Smooth muscle cell (in vitro differentiated cells): ENCODE results near the gene FPGT. TPM values are rescaled to one million over a fixed set of nuclear protein-coding genes. Genes with fewer than 3 reads are reported as not detected.

Experiments used
- DNase-seq: peaks from one replicate; lab custom pipeline; 2025; ENCODE audit not compliant: unreplicated experiment; lab: John Stamatoyannopoulos, UW
- H2AFZ ChIP-seq: fragments of 200-600 bp; sonication (generic); 2 replicates; pipeline ENCODE4 v1.6.0; 2016; ENCODE audit warnings: antibody characterized with exemption, low read depth, mild to moderate bottlenecking
- H3F3A ChIP-seq: fragments of 200-600 bp; sonication (generic); 2 replicates; pipeline ENCODE4 v1.6.0; 2017; ENCODE audit warnings: antibody characterized with exemption, low read depth
- H3K27ac ChIP-seq: fragments of 200-600 bp; sonication (generic); 2 replicates; pipeline ENCODE4 v1.5.1; 2016; ENCODE audit warnings: low read depth, mild to moderate bottlenecking
- H3K27me3 ChIP-seq: fragments of 200-600 bp; sonication (generic); 2 replicates; pipeline ENCODE4 v1.6.1; 2016; ENCODE audit warnings: low read depth, mild to moderate bottlenecking
- H3K36me3 ChIP-seq: fragments of 200-600 bp; sonication (generic); 2 replicates; pipeline ENCODE4 v1.5.1; 2016; ENCODE audit warnings: low read depth
- H3K4me1 ChIP-seq: fragments of 200-600 bp; sonication (generic); 2 replicates; pipeline ENCODE4 v1.5.1; 2016; ENCODE audit warnings: low read depth
- H3K4me2 ChIP-seq: fragments of 200-600 bp; sonication (generic); 2 replicates; pipeline ENCODE4 v1.6.0; 2016; ENCODE audit warnings: mild to moderate bottlenecking
- H3K4me3 ChIP-seq: fragments of 200-600 bp; sonication (generic); 2 replicates; pipeline ENCODE4 v1.5.1; 2016; ENCODE audit warnings: mild to moderate bottlenecking
- H3K79me2 ChIP-seq: fragments of 200-600 bp; sonication (generic); 2 replicates; pipeline ENCODE4 v1.6.0; 2016; ENCODE audit warnings: low read depth, mild to moderate bottlenecking
- H3K9ac ChIP-seq: fragments of 200-600 bp; sonication (generic); 2 replicates; pipeline ENCODE4 v1.6.0; 2016; ENCODE audit warnings: low read depth
- H3K9me3 ChIP-seq: fragments of 200-600 bp; sonication (generic); replicated peaks from 2 replicates; pipeline ENCODE4 v1.5.1; 2016; ENCODE audit warnings: low read depth
- H4K20me1 ChIP-seq: fragments of 200-600 bp; sonication (generic); 2 replicates; pipeline ENCODE4 v1.6.0; 2016; ENCODE audit warnings: low read depth
- WGBS: methylation state at CpG from one replicate; pipeline ENCODE4 v1.1.7; 2016; ENCODE audit warnings: low lambda C conversion rate; 5-methylcytosine and 5-hydroxymethylcytosine counted together
- polyA plus RNA-seq: library from polyadenylated mRNA; unstranded; fragments of >200 nt; fragmentation: Nextera tagmentation; extraction: Ambion mirVana; gene quantifications from 2 replicates; pipeline ENCODE4 v1.2.1, GENCODE V29; 2016
- total RNA-seq: library from RNA; depleted of rRNA; stranded (reverse); fragments of >200 nt; gene quantifications from 2 replicates; pipeline ENCODE4 v1.2.3, GENCODE V29; 2014
- TF ChIP-seq, protein P1 (sequence below): fragments of 200-600 bp; sonication (generic); IDR thresholded peaks from 2 replicates; pipeline ENCODE4 v1.5.1; 2017; ENCODE audit warnings: borderline replicate concordance, mild to moderate bottlenecking, antibody characterized with exemption; ENCODE audit not compliant: insufficient read depth, poor library complexity, severe bottlenecking

Gene FPGT
- total and polyA plus RNA-seq, 2 experiments from 2014 or later = 1.2 to 7.1 TPM

- H3K36me3 ChIP-seq = no peaks in the 10 kb centered on the region
- 81% methylated on average over 3 of the region's 3 CpGs for WGBS
- no peaks in the 10 kb centered on the region for H3F3A ChIP-seq
- no peaks in the 10 kb centered on the region for H3K4me1 ChIP-seq
- H3K4me2 ChIP-seq = no peak overlapping the region
- H3K79me2 ChIP-seq = no peaks in the 10 kb centered on the region
- no peaks in the 10 kb centered on the region for H3K27me3 ChIP-seq
- no peaks in the 10 kb centered on the region for H3K9me3 ChIP-seq
- TF ChIP-seq, protein P1, sequence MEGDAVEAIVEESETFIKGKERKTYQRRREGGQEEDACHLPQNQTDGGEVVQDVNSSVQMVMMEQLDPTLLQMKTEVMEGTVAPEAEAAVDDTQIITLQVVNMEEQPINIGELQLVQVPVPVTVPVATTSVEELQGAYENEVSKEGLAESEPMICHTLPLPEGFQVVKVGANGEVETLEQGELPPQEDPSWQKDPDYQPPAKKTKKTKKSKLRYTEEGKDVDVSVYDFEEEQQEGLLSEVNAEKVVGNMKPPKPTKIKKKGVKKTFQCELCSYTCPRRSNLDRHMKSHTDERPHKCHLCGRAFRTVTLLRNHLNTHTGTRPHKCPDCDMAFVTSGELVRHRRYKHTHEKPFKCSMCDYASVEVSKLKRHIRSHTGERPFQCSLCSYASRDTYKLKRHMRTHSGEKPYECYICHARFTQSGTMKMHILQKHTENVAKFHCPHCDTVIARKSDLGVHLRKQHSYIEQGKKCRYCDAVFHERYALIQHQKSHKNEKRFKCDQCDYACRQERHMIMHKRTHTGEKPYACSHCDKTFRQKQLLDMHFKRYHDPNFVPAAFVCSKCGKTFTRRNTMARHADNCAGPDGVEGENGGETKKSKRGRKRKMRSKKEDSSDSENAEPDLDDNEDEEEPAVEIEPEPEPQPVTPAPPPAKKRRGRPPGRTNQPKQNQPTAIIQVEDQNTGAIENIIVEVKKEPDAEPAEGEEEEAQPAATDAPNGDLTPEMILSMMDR = no peak
- no peak overlapping the region for H2AFZ ChIP-seq
- no peak for DNase-seq
- H3K27ac ChIP-seq = no peak overlapping the region
- H4K20me1 ChIP-seq = no peaks in the 10 kb centered on the region
- H3K9ac ChIP-seq = no peak overlapping the region
- H3K4me3 ChIP-seq = no peak overlapping the region
These were observed 38.4 kb downstream of the FPGT start for GRCh38 chr1:74236440-74236839.

DNA sequence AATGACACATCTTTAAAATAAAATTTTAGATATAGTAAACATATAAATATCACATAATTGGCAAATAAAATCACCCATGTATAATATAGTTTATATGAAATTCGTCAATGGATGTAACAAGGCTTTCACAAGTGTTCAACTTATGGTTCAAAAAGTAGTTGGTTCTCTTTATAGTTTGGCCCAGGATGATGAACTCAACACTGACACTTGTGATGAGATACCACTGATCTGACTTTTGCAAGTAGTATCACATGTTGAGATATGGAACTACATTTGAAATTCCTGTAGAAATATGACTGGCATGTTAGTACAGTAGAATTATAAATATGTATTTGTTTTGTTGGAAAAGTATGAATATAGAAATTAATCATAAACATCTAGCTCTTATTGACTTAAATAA is 39.0 kb downstream of the FPGT start:
- Histone ChIP-seq H3K36me3 (no peaks in the 10 kb centered on the region), H3F3A (no peaks in the 10 kb centered on the region), H3K4me2 (no peak overlapping the region), H3K4me1 (no peaks in the 10 kb centered on the region), H3K9ac (no peak overlapping the region), H2AFZ (no peak overlapping the region), H3K27ac (no peak overlapping the region), H3K4me3 (no peak overlapping the region), H4K20me1 (no peaks in the 10 kb centered on the region), H3K27me3 (no peaks in the 10 kb centered on the region), H3K9me3 (no peaks in the 10 kb centered on the region), H3K79me2 (no peaks in the 10 kb centered on the region)
- TF ChIP-seq, protein P1 = no peak
- WGBS = 74% methylated on average over 1 of the region's 1 CpG
- DNase-seq = no peak

- Histone ChIP-seq H3K27ac (no peak overlapping the region), H3K27me3 (no peaks in the 10 kb centered on the region), H3K4me1 (no peaks in the 10 kb centered on the region), H3K36me3 (no peaks in the 10 kb centered on the region), H4K20me1 (no peaks in the 10 kb centered on the region), H3K4me2 (no peak overlapping the region), H3K9me3 (no peaks in the 10 kb centered on the region), H3K9ac (no peak overlapping the region), H3K4me3 (no peak overlapping the region), H3F3A (no peaks in the 10 kb centered on the region), H3K79me2 (no peaks in the 10 kb centered on the region), H2AFZ (no peak overlapping the region)
- DNase-seq = no peak
- 96% methylated on average over 4 of the region's 4 CpGs for WGBS
- TF ChIP-seq, protein P1 = no peak
These were observed 39.7 kb downstream of the FPGT start for GRCh38 chr1:74237787-74238186.

- TF ChIP-seq, protein P1 = no peak
- H3K27ac ChIP-seq = no peak overlapping the region
- H3K4me3 ChIP-seq = no peak overlapping the region
- no peaks in the 10 kb centered on the region for H3F3A ChIP-seq
- H3K79me2 ChIP-seq = no peaks in the 10 kb centered on the region
- H3K9ac ChIP-seq = no peak overlapping the region
- H2AFZ ChIP-seq = no peak overlapping the region
- H3K27me3 ChIP-seq = no peaks in the 10 kb centered on the region
- H3K4me2 ChIP-seq = no peak overlapping the region
- no peak for DNase-seq
- H3K9me3 ChIP-seq = no peaks in the 10 kb centered on the region
- peaks cover 11% of the 10 kb centered on the region for H3K4me1 ChIP-seq
- H3K36me3 ChIP-seq = no peaks in the 10 kb centered on the region
- no peaks in the 10 kb centered on the region for H4K20me1 ChIP-seq
- 7% methylated on average over 2 of the region's 2 CpGs for WGBS
These were observed 47.2 kb downstream of the FPGT start for GRCh38 chr1:74245168-74245772.
